Epithelial cell of proximal tubule (primary cell): Measurements from ENCODE around the gene TCN2. TPM values are rescaled to one million over a fixed set of nuclear protein-coding genes. Genes with fewer than 3 reads are reported as not detected.
"Not testable (repeated sequence)": the region's sequence is repeated elsewhere in the genome, so short reads cannot be mapped to it uniquely, and the experiment has no call there.

ENCODE experiments used
- DNase-seq: peaks from one replicate; pipeline ENCODE4 v3.0.0-alpha.2; 2011; ENCODE audit warnings: low read depth
- H3K4me3 ChIP-seq: 2 replicates; pipeline ENCODE4 v1.5.1; 2011; ENCODE audit warnings: low read depth, mild to moderate bottlenecking, low read length
- total RNA-seq: library from RNA; depleted of rRNA; stranded (reverse); fragments of >200 nt; gene quantifications from 2 replicates; pipeline ENCODE4 v1.2.3, GENCODE V29; 2015
- TF ChIP-seq, protein P1 (sequence below): conservative IDR thresholded peaks from 2 replicates; pipeline ENCODE4 v1.5.1; 2012; ENCODE audit warnings: low read depth, mild to moderate bottlenecking, low read length

The TCN2 gene
- 6.9 and 9.0 TPM in 2 replicates for total RNA-seq

DNA sequence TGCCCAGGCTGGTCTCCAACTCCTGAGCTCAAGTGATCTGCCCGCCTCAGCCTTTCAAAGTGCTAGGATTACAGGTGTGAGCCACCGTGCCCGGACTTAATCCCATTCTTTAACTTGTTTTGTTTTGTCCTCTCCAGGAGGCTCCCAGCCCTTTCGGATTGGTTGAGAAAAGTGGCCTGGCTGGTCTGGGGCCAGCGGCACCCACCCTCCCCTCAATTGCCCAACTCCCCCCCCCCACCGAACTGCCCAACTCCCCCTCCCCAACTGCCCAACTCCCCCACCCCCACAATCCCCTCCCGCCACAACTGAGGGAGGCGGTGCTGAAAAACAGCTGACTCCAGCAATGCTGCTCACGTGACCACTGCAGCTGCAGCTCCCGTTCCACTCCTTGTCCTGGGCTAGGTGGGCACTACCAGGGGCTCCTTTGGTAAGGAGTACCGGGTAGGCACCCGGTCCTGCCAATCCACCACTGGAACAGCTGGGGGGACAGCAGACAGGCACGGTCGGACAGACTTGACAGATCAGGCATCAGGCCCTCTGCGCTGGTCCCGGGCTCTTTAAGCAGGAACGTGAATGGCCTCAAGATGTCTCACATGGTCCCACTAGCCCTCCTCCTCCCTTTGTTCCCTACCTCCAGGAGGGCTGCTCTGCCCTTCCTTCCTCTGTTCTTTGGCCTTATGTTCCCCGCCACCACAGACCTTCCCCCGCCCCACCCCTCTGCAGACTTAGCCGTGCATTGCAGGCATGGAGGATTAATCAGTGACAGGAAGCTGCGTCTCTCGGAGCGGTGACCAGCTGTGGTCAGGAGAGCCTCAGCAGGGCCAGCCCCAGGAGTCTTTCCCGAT, at the start of gene TCN2:
Gene TCN2 (plus strand): TSS at position 720 of the 845 bp plus-strand sequence. CDS start 158 bp downstream, outside the sequence.
- peak; percentile 74 for DNase-seq
- TF ChIP-seq, protein P1, sequence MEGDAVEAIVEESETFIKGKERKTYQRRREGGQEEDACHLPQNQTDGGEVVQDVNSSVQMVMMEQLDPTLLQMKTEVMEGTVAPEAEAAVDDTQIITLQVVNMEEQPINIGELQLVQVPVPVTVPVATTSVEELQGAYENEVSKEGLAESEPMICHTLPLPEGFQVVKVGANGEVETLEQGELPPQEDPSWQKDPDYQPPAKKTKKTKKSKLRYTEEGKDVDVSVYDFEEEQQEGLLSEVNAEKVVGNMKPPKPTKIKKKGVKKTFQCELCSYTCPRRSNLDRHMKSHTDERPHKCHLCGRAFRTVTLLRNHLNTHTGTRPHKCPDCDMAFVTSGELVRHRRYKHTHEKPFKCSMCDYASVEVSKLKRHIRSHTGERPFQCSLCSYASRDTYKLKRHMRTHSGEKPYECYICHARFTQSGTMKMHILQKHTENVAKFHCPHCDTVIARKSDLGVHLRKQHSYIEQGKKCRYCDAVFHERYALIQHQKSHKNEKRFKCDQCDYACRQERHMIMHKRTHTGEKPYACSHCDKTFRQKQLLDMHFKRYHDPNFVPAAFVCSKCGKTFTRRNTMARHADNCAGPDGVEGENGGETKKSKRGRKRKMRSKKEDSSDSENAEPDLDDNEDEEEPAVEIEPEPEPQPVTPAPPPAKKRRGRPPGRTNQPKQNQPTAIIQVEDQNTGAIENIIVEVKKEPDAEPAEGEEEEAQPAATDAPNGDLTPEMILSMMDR: no peak
- H3K4me3 ChIP-seq: peak within 1 kb of the TSS; percentile 66

DNA sequence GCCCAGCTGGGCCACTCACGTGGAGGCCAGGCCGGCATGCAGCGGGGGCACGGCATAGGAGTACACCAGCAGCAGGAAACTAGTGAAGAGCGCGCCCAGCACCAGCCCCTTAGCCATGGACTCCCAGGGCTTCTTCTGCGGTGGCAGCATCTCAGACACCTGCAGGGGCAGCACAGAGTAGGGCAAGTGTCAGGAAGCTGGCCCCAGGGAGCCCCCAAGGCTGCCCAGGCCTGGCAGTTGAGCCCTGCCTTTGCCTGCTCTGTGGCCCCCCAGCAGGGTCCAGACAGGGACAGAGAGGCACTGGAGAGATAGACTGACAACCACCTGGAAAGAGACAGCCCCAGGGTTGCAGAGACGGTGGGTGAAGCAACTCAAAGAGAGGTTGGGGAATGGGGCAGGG, 49.7 kb upstream of the TCN2 start:
- TF ChIP-seq, protein P1: no peak
- no peak overlapping the region for H3K4me3 ChIP-seq
- no peak for DNase-seq

DNA sequence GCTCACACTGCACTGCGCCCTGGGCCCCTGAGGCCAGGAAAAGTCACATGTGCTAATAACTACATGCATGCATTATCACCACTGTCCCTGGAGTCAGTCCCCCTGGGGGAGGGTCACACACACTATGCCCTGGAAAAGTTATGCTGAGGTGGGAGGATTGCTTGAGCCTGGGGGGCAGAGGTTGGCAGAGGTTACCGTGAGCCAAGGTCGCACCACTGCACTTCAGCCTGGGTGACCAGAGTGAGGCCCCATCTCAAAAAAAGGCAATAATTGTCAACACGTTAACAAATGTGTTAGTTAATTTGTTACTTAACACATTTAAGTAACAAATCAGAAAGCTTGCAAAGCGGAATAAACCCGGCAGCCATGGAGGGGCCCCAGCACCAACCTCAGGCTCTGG, 47.1 kb upstream of the TCN2 start:
- peak overlapping the region; percentile 43 for H3K4me3 ChIP-seq
- no peak for DNase-seq
- TF ChIP-seq, protein P1: no peak

DNA sequence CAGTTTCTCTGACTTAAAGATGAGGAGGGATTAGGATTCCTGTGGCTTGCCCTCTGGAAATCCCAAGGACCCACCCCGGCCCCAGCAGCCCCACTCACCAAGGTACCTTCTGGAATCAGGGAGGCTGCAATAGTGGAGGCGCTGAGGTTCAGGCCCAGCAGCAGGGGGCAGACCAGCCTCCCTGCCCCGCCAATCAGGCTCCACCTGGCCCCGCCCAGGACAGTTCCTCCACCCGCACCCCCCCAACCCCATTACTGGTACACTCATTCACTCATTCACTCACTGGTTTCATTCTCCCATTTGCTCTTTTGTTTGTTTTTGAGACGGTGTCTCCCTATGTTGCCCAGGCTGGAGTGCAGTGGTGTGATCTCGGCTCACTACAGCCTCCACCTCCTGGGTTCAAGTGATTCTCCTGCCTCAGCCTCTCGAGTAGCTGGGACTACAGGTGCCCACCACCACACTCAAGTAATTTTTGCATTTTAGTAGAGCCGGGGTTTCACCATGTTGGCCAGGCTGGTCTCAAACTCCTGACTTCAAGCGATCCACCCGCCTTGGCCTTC, 46.3 kb upstream of the TCN2 start:
- peak overlapping the region; percentile 43 for H3K4me3 ChIP-seq
- TF ChIP-seq, protein P1: peak; percentile 45
- DNase-seq: not testable (repeated sequence)

DNA sequence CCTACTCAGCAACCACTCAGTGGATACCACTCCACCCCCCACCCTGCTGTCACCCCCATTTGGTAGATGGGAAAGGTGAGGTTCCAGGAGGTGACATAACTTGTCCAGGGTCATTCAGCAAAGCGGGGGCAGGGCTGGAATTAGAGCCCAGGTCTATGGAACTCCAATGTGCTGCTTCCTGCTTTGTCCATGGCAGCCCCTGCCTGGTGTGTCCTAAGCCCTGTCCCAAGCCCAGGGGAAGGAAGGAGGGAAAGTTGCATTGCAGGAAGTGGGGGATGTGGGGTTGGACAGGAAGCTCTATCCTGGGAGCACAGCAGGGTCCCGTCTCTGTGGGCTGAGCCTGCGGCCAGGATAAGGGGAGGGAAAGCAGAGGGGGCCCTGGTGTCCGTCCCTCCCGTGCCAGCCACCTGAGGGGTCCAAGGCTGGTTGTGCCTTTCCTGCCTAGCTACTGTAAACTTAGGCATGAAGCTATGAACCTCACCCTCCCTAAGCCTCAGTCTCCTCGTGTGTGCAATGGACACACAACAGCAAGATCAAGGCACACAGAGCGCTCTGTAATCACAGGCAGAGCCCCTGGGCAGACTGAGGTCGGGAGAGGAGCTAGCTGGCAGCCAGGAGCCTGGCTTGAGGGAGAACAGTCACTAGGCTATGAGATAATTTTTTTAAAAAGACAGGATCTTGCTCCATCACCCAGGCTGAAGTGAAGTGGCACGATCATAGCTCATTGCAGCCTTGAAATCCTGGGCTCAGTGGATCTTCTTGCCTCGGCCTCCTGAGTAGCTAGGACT, 45.4 kb upstream of the TCN2 start:
- no peak overlapping the region for H3K4me3 ChIP-seq
- TF ChIP-seq, protein P1: no peak
- DNase-seq: no peak

DNA sequence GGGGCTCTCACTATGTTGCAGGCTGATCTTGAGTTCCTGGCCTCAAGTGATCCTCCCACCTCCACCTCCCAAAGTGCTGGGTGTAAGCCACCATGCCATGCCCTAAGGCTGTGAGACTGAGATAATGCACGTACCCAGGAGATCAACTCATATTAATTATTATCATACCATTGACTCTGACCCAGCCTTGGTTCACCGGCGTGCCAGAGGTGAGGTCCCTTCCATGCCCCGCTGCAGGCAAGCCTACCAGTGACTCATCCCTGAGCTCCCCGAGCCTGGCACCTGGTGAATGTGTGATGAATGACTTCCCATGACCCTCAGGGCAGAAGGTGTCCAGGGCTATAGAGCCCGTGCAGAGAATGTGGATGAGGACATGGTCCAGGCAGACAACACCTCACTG, 44.6 kb upstream of the TCN2 start:
- TF ChIP-seq, protein P1: no peak
- peak; percentile 64 for DNase-seq

More for the DNA sequence above, 44.6 kb upstream of the TCN2 start:
- no peak overlapping the region for H3K4me3 ChIP-seq
